ENCODE data around the gene NUFIP1.
"Not testable (repeated sequence)": the region's sequence is repeated elsewhere in the genome, so short reads cannot be mapped to it uniquely, and the experiment has no call there.

The NUFIP1 gene

DNA sequence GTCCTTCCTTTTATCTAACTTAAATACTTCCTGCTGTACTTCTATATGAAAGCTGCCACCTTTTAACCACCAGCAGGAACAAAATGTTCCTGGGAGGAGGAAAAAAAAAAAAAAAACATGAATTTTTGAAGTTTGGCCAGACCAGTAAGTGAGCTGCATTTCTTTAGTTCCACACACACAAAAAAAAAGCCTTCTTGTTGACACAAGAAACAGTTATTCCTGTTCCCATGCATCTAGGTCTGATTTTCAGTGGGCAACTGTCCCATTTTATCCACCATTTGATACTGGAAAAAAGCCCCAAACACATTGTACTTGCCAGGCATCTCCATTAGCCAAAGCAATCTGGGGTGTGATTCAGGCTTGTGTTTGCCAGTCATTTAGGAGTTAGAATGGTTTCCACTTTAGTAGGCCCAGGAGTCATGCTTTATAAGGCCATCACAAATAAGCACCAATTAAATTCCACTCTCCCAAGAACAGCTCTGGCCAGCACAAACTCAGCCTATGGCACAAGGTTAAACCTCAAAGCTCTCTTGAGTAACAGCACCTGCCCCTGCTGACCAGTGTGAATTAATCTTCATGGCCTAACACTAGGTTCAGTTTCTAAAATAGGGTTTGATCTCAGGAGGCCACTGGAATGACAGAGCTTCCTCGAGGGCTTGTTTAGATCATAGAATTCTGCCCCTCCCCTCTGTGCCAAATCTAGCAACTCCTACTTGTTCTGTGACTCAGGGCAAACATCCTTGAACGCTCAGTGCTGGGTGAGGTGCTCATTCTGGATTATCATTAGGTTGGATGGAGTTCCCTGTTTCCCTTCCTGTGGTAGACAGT, 67.1 kb downstream of the NUFIP1 start:
- FAIRE-seq, result no peak
- DNase-seq (ENCODE audit: insufficient read length, low spot score), result no peak

DNA sequence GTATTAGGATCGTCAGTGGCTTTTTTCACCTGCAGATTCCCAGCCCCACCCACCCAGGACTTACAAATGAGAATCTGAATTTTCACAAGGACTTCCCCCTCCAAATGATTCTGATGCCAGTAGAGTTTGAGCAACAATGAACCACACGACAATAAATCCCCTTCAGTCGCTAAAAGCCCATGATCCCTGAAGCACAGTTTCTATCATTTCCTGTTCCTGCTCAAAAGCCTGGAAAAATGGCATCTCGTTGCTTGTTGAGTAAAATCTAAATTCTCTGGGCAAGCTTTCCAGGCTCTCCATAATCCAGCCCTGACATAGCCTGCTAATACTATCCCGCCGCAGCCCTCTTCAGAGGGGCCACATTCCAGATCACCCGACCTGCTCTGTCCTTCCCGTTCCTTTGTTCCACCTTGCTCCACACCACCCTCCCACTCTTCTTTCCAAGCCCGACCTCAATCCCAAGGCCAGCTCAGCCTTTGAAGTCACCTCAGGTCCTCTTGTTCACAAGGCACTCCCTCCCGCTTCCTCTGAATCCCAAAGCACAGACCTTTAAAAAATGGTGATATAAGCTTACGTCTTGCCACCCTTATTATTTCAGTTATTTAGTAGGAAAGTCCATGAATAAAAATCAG, 67.9 kb downstream of the NUFIP1 start:
- DNase-seq (ENCODE audit: insufficient read length, low spot score) (no peak), FAIRE-seq (no peak)

GRCh38 chr13:44920013-44920412, 69.3 kb downstream of the NUFIP1 start:
- FAIRE-seq (no peak), DNase-seq (ENCODE audit: insufficient read length, low spot score) (no peak)

DNA sequence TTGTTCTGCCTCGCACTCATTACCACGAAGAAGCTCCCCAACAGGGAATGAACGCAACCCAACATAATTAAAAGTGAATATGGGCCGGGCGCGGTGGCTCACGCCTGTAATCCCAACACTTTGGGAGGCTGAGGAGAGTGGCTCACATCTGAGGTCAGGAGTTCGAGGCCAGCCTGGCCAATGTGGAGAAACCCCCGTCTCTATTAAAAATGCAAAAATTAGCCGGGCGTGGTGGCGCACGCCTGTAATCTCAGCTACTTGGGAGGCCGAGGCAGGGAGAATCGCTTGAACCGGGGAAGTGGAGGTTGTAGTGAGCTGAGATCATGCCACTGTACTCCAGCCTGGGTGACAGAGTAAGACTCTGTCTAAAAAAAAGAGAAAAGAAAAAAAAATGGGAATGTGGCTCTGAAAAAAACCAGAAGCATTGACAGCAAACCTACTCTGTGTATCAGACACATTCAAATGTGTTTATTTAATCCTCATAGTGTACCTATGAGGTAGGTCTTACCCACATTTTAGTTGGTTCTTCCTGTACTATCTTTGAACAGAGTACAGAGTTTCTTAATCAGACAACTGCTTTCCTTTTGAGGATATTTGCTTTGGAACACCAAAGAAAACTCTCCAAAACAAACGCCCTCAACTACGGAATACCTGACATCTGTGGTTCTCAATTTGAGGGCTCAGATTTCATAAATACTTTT, 70.0 kb downstream of the NUFIP1 start:
- DNase-seq (ENCODE audit: insufficient read length, low spot score), result no peak
- FAIRE-seq, result no peak

- peak; percentile 55 for DNase-seq (ENCODE audit: insufficient read length, low spot score)
- FAIRE-seq, result peak; percentile 11
These were observed 70.8 kb downstream of the NUFIP1 start for GRCh38 chr13:44918326-44919103.

GRCh38 chr13:44917589-44918325, 71.5 kb downstream of the NUFIP1 start:
- DNase-seq (ENCODE audit: insufficient read length, low spot score) (peak; percentile 66), FAIRE-seq (peak; percentile 92)

GRCh38 chr13:44912278-44913016, 76.8 kb downstream of the NUFIP1 start:
- FAIRE-seq (no peak), DNase-seq (ENCODE audit: insufficient read length, low spot score) (no peak)

DNA sequence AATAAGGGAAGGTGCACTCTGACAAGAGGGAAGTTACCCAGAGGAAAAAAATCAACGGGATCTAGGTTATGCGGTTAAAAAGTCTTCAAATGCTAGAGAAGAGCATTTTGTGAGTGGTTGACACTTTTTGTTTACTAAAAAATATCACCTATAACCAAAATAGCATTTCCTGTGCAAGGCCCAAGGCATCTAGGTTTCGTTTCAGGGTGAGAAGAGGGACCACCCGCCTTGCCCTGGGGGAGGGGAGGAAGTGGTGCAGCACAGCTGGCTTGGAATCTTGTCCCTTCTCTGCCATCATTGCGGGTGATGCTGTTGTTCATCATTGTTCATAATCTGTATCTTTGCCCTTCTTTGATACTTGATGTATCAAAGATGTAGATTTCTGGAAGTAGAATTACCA, 80.6 kb downstream of the NUFIP1 start:
- FAIRE-seq (no peak), DNase-seq (ENCODE audit: insufficient read length, low spot score) (no peak)

GRCh38 chr13:44908266-44908665, 81.0 kb downstream of the NUFIP1 start:
- FAIRE-seq (no peak), DNase-seq (ENCODE audit: insufficient read length, low spot score) (no peak)

- DNase-seq (ENCODE audit: insufficient read length, low spot score) (no peak), FAIRE-seq (no peak)
These were observed 82.6 kb downstream of the NUFIP1 start for GRCh38 chr13:44906713-44907112.

DNA sequence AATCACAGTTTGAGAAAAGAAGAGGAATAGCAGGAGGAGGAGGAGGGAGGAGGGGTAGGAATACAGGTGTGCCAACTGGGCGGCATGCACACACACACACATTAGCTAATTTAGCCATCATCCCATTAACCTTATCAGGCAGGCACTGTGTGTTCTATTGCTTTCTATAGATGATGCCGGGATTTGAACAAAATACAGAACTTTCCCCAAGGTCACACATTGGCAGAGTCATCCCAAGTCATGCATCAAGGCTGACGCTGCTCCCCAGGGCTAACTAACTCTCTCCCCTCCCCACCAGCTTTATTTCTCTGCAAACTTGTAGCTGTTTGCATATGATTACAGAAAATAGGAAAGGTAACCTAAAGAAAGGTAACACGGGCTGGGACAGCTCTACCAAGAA, 83.0 kb downstream of the NUFIP1 start:
- no peak for FAIRE-seq
- DNase-seq (ENCODE audit: insufficient read length, low spot score), result no peak

DNA sequence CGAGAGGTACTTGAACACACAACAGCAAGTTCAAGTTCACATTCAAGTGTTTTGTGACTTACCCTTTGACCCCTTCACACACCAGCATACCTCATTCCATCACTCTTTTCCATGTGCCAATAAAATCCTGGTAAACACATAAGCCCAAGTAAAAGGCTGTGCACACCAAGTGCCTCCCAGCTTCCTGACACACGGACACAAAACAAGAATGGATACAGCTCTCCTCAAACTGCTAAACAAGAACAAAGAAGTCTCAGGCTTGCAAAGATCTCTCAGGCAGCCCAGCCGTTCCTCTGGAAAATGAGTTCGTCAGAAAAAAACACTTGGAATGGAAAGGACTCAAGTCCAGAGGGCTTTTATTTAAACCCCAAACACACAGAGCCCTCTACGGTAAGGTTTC, 83.7 kb downstream of the NUFIP1 start:
- DNase-seq (ENCODE audit: insufficient read length, low spot score) (no peak), FAIRE-seq (no peak)

GRCh38 chr13:44904967-44905366, 84.3 kb downstream of the NUFIP1 start:
- no peak for DNase-seq (ENCODE audit: insufficient read length, low spot score)

DNA sequence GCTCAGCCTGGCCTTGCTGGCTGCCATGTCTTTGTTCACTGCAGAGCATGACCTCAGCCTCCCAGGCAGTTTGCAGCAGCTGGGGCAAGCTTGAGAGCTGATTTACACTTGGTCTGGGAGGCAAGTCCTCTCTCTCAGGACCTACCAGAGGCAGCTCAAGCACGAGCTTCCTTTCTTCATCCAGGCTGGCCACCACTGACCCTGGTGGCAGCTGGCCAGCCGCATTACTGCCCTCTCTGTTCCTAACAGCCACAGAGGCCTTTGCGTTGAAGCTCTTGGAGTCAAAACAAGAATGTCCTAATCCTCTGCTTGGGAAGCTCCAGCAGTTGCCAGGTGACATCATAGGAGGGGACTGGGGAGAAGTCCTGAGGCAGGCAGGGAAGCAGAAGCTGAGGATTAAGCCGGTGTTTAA, 85.7 kb downstream of the NUFIP1 start:
- FAIRE-seq (no peak), DNase-seq (ENCODE audit: insufficient read length, low spot score) (no peak)

More at GRCh38 chr13:44904967-44905366, 84.3 kb downstream of the NUFIP1 start:
- no peak for FAIRE-seq

DNA sequence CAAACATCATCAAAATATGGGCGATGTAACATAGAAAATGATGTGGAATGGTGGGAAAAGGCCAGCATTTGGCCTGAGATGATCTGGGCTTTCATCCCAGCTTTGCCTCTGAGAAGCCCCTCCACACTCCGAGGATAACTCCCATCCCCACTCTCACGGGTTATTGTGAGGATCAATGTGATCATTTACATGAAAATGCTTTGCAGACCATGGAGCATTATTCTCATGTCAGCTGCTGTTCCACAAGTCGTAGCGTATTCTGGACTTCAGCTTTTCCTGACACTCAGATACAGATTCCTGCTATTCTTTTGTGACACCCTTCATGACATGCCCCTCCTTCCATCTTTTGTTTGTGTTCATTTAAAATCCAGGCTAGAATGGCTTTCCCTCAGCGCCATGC, 86.5 kb downstream of the NUFIP1 start:
- FAIRE-seq (no peak), DNase-seq (ENCODE audit: insufficient read length, low spot score) (no peak)

DNA sequence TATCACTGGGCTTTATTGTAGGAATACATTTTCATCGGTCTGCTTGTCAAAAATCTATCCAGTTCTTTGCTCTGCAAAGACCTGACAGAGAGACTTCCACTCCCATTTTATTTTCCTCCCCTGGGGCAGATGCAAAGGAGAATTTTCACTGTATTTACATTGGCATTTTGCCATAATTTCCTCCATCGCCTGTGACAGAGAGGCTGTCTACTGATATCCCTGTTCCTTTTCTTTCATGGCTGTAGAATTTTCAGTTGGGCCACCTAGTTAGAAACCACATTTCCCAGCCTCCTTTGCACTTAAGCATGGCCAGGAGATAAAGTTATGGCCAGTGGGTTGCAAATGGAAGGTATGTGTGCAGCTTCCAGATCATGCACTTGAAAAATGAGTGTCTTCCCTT, 89.3 kb downstream of the NUFIP1 start:
- FAIRE-seq, result no peak
- DNase-seq (ENCODE audit: insufficient read length, low spot score), result no peak

- DNase-seq (ENCODE audit: insufficient read length, low spot score); FAIRE-seq: not testable (repeated sequence)
These were observed 91.0 kb downstream of the NUFIP1 start for GRCh38 chr13:44898308-44898707.

- DNase-seq (ENCODE audit: insufficient read length, low spot score), result no peak
- FAIRE-seq, result no peak
These were observed 93.3 kb downstream of the NUFIP1 start for GRCh38 chr13:44895953-44896335.

DNA sequence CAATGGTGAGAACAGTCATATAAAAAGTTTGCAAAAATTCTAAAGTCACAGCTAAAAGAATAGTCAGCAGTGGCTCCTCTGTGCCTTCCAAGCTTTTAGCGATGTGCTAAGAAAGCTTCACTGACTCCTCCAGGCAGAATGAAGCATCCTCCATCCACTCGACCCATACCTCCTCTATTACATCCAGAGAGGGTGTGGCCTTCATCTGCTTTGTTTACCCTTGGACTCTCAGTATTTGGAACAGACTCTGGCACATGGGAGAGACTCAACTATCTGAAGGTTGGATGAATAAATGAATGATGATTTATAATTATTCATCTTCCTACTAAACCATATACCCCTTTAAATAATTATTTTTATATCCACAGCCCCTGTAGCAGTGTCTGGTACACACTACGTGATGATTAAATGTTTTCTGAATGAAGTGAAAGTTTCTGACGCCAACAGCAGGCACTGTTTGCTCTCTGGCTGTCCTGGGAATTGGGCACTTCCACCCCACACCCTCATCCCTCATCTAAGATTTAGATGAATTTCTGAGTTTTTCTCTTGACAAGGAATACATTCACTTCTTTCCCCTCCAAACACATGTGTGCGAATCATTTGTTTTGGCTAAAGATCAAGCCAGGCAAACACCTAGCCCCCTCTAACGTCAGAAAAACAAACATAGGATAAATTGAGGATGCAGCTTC, 93.9 kb downstream of the NUFIP1 start:
- DNase-seq (ENCODE audit: insufficient read length, low spot score) (no peak), FAIRE-seq (no peak)
